Smooth muscle cell (in vitro differentiated cells): ENCODE results near the gene CHD5. TPM values are rescaled to one million over a fixed set of nuclear protein-coding genes. Genes with fewer than 3 reads are reported as not detected.

Experiments
- DNase-seq: peaks from one replicate; lab custom pipeline; 2025; ENCODE audit not compliant: unreplicated experiment; lab: John Stamatoyannopoulos, UW
- H2AFZ ChIP-seq: fragments of 200-600 bp; sonication (generic); 2 replicates; pipeline ENCODE4 v1.6.0; 2016; ENCODE audit warnings: antibody characterized with exemption, low read depth, mild to moderate bottlenecking
- H3F3A ChIP-seq: fragments of 200-600 bp; sonication (generic); 2 replicates; pipeline ENCODE4 v1.6.0; 2017; ENCODE audit warnings: antibody characterized with exemption, low read depth
- H3K27ac ChIP-seq: fragments of 200-600 bp; sonication (generic); 2 replicates; pipeline ENCODE4 v1.5.1; 2016; ENCODE audit warnings: low read depth, mild to moderate bottlenecking
- H3K27me3 ChIP-seq: fragments of 200-600 bp; sonication (generic); 2 replicates; pipeline ENCODE4 v1.6.1; 2016; ENCODE audit warnings: low read depth, mild to moderate bottlenecking
- H3K36me3 ChIP-seq: fragments of 200-600 bp; sonication (generic); 2 replicates; pipeline ENCODE4 v1.5.1; 2016; ENCODE audit warnings: low read depth
- H3K4me1 ChIP-seq: fragments of 200-600 bp; sonication (generic); 2 replicates; pipeline ENCODE4 v1.5.1; 2016; ENCODE audit warnings: low read depth
- H3K4me2 ChIP-seq: fragments of 200-600 bp; sonication (generic); 2 replicates; pipeline ENCODE4 v1.6.0; 2016; ENCODE audit warnings: mild to moderate bottlenecking
- H3K4me3 ChIP-seq: fragments of 200-600 bp; sonication (generic); 2 replicates; pipeline ENCODE4 v1.5.1; 2016; ENCODE audit warnings: mild to moderate bottlenecking
- H3K79me2 ChIP-seq: fragments of 200-600 bp; sonication (generic); 2 replicates; pipeline ENCODE4 v1.6.0; 2016; ENCODE audit warnings: low read depth, mild to moderate bottlenecking
- H3K9ac ChIP-seq: fragments of 200-600 bp; sonication (generic); 2 replicates; pipeline ENCODE4 v1.6.0; 2016; ENCODE audit warnings: low read depth
- H3K9me3 ChIP-seq: fragments of 200-600 bp; sonication (generic); replicated peaks from 2 replicates; pipeline ENCODE4 v1.5.1; 2016; ENCODE audit warnings: low read depth
- H4K20me1 ChIP-seq: fragments of 200-600 bp; sonication (generic); 2 replicates; pipeline ENCODE4 v1.6.0; 2016; ENCODE audit warnings: low read depth
- WGBS: methylation state at CpG from one replicate; pipeline ENCODE4 v1.1.7; 2016; ENCODE audit warnings: low lambda C conversion rate; 5-methylcytosine and 5-hydroxymethylcytosine counted together
- polyA plus RNA-seq: library from polyadenylated mRNA; unstranded; fragments of >200 nt; fragmentation: Nextera tagmentation; extraction: Ambion mirVana; gene quantifications from 2 replicates; pipeline ENCODE4 v1.2.1, GENCODE V29; 2016
- total RNA-seq: library from RNA; depleted of rRNA; stranded (reverse); fragments of >200 nt; gene quantifications from 2 replicates; pipeline ENCODE4 v1.2.3, GENCODE V29; 2014
- TF ChIP-seq, protein P1 (sequence below): fragments of 200-600 bp; sonication (generic); IDR thresholded peaks from 2 replicates; pipeline ENCODE4 v1.5.1; 2017; ENCODE audit warnings: borderline replicate concordance, mild to moderate bottlenecking, antibody characterized with exemption; ENCODE audit not compliant: insufficient read depth, poor library complexity, severe bottlenecking

The CHD5 gene
- total and polyA plus RNA-seq, 2 experiments from 2014 or later, result 0.40 TPM; not detected in 1

DNA sequence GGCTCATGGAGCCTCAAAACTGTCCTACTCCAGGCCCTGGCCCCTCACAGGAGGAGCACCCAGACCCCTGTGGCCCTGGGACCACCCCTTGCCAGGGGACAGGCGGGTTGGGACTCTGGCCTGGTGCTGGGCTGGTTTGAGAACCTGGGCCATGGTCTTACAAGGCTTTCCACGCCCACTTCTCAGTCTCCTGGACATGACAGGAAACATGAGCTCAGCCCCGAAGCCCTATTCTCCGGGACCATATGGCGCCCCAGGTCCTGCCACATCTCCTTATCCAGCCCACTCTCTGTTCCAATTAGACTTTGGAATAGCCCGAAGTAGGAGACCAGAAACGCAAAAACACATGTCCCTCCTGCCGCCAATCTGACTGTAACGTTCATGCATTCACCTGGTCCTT lies 86.5 kb downstream of the CHD5 start:
- 85% methylated on average over 9 of the region's 9 CpGs for WGBS
- no peaks in the 10 kb centered on the region for H3K9me3 ChIP-seq
- H3F3A ChIP-seq, result no peaks in the 10 kb centered on the region
- H4K20me1 ChIP-seq, result no peaks in the 10 kb centered on the region
- TF ChIP-seq, protein P1, sequence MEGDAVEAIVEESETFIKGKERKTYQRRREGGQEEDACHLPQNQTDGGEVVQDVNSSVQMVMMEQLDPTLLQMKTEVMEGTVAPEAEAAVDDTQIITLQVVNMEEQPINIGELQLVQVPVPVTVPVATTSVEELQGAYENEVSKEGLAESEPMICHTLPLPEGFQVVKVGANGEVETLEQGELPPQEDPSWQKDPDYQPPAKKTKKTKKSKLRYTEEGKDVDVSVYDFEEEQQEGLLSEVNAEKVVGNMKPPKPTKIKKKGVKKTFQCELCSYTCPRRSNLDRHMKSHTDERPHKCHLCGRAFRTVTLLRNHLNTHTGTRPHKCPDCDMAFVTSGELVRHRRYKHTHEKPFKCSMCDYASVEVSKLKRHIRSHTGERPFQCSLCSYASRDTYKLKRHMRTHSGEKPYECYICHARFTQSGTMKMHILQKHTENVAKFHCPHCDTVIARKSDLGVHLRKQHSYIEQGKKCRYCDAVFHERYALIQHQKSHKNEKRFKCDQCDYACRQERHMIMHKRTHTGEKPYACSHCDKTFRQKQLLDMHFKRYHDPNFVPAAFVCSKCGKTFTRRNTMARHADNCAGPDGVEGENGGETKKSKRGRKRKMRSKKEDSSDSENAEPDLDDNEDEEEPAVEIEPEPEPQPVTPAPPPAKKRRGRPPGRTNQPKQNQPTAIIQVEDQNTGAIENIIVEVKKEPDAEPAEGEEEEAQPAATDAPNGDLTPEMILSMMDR, result no peak
- no peak overlapping the region for H3K4me2 ChIP-seq
- DNase-seq, result no peak
- H3K4me3 ChIP-seq, result no peak overlapping the region
- H2AFZ ChIP-seq, result no peak overlapping the region
- H3K79me2 ChIP-seq, result no peaks in the 10 kb centered on the region
- no peaks in the 10 kb centered on the region for H3K4me1 ChIP-seq
- no peak overlapping the region for H3K9ac ChIP-seq
- no peak overlapping the region for H3K27ac ChIP-seq
- no peaks in the 10 kb centered on the region for H3K27me3 ChIP-seq
- H3K36me3 ChIP-seq, result no peaks in the 10 kb centered on the region

DNA sequence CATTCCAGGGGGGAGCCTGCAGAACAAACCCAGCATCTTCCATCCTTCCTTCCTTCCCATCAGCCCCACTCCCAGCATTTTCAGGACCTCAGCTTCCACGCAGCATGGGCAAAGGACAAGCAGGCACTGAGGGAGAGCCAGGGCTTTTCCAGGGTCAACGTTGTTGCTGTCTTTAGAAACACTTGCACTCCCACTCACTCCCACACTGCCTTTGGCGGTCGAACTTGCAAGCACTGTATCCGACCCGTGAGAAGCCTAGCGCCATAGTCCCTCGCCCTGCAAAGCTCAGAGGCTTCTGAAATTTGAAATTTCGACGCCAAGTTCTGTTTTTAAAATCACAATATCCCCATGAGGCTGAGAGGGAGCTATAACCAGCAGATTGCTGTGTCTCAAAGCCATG lies 87.0 kb downstream of the CHD5 start:
- Histone ChIP-seq H3K9ac (no peak overlapping the region), H3K4me1 (no peaks in the 10 kb centered on the region), H3K79me2 (no peaks in the 10 kb centered on the region), H3K4me2 (no peak overlapping the region), H4K20me1 (no peaks in the 10 kb centered on the region), H3K36me3 (no peaks in the 10 kb centered on the region), H3K27me3 (no peaks in the 10 kb centered on the region), H3K4me3 (no peak overlapping the region), H3F3A (no peaks in the 10 kb centered on the region), H3K9me3 (no peaks in the 10 kb centered on the region), H2AFZ (no peak overlapping the region), H3K27ac (no peak overlapping the region)
- DNase-seq, result no peak
- TF ChIP-seq, protein P1, result no peak
- 90% methylated on average over 10 of the region's 10 CpGs for WGBS

DNA sequence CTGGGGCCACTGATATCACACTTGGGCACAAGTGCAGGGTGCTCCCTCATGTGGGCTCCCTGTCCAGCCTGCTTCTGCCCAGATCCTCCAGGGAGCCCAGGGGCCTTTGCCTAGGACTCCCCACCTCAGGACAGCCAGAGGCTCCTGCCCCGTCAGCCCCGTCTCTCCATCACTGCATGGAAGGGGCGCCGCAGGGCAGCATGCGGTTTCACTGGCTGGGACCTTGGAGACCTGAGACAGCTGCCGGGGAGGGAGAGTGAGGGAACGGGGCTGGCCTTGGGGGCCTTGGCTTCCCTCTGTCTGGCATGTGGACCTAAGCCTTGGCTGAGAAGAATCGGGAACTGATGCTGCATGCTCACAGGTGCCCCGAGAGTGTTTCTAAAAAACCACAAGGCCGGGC lies 87.9 kb downstream of the CHD5 start:
- Histone ChIP-seq H3K27ac (no peak overlapping the region), H2AFZ (no peak overlapping the region), H3F3A (no peaks in the 10 kb centered on the region), H3K9ac (no peak overlapping the region), H4K20me1 (no peaks in the 10 kb centered on the region), H3K9me3 (no peaks in the 10 kb centered on the region), H3K4me1 (no peaks in the 10 kb centered on the region), H3K4me3 (no peak overlapping the region), H3K79me2 (no peaks in the 10 kb centered on the region), H3K36me3 (no peaks in the 10 kb centered on the region), H3K4me2 (no peak overlapping the region), H3K27me3 (no peaks in the 10 kb centered on the region)
- WGBS, result 97% methylated on average over 10 of the region's 10 CpGs
- DNase-seq, result no peak
- TF ChIP-seq, protein P1, result no peak

GRCh38 chr1:6091823-6092109 lies 88.4 kb downstream of the CHD5 start:
- H4K20me1 ChIP-seq, result no peaks in the 10 kb centered on the region
- H3K4me3 ChIP-seq, result no peak overlapping the region
- no peaks in the 10 kb centered on the region for H3K79me2 ChIP-seq
- 91% methylated on average over 10 of the region's 10 CpGs for whole genome bisulfite sequencing
- no peaks in the 10 kb centered on the region for H3F3A ChIP-seq
- TF ChIP-seq, protein P1, result no peak
- no peaks in the 10 kb centered on the region for H3K9me3 ChIP-seq
- H3K9ac ChIP-seq, result no peak overlapping the region
- no peak overlapping the region for H3K27ac ChIP-seq
- no peak overlapping the region for H2AFZ ChIP-seq
- DNase-seq, result no peak
- H3K4me2 ChIP-seq, result no peak overlapping the region
- H3K27me3 ChIP-seq, result no peaks in the 10 kb centered on the region
- H3K36me3 ChIP-seq, result no peaks in the 10 kb centered on the region
- H3K4me1 ChIP-seq, result no peaks in the 10 kb centered on the region
